ENCODE data around the gene RNF114. TPM values are rescaled to one million over a fixed set of nuclear protein-coding genes. Genes with fewer than 3 reads are reported as not detected.
"Not testable (repeated sequence)": the region's sequence is repeated elsewhere in the genome, so short reads cannot be mapped to it uniquely, and the experiment has no call there.

The RNF114 gene
- total RNA-seq, 1 experiment from 2014 or later = 72.3 TPM

DNA sequence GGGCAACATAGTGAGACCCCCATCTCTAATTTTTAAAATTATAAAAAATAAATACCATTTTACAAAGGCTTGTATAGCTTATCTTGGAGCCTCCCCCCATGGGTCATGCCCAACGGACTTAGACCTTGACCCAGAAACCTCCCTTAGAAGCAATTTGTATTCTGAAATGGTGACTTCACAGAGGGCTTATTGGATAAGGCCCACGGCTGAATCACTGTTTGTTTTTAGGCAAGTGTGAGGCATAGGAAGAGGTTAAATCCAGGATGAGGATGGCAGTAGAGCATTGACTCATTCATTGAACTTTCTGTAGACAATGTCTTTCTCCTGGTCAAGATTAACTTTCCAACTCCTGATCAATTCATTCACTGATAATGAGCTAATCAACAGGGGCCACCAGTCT is 40.3 kb downstream of the RNF114 start:
- H3K27me3 Mint-ChIP-seq (ENCODE audit: unreplicated experiment) = peaks cover 17% of the 10 kb centered on the region

DNA sequence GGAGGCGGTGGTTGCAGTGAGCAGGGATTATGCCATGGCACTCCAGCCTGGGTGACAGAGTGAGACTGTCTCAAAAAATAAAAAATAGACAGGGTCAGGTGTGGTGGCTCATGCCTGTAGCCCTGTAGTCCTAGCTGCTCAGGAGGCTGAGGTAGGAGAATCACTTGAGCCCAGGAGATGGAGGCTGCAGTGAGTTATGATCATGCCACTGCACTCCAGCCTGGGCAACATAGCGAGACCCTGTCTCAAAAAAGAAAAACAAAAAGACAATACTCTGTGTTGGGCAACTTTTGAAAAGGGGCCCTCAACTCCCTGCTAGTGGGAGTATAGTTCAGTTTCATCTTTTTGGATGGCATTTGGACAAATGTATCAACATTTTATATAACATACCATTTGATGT is 41.5 kb downstream of the RNF114 start:
- H3K4me3 Mint-ChIP-seq (ENCODE audit: low read depth, unreplicated experiment); H3K9me3 Mint-ChIP-seq (ENCODE audit: low read depth, unreplicated experiment); BruUV-seq (replicated peaks); H3K27ac Mint-ChIP-seq (ENCODE audit: unreplicated experiment); H3K36me3 Mint-ChIP-seq (ENCODE audit: insufficient read depth, unreplicated experiment); DNase-seq; intact Hi-C loops (cut with micrococcal nuclease; ENCODE audit: unreplicated experiment): not testable (repeated sequence)
- CTCF ChIA-PET = interaction anchor here (5.5 kb wide), 1 partner anchor 93 kb away, joined by 134 read pairs; no protein-coding TSS in a partner anchor
- peaks cover 29% of the 10 kb centered on the region for H3K27me3 Mint-ChIP-seq (ENCODE audit: unreplicated experiment)
- H3K4me1 Mint-ChIP-seq (ENCODE audit: low read depth, unreplicated experiment) = peaks cover 41% of the 10 kb centered on the region

More for the DNA sequence above, 40.3 kb downstream of the RNF114 start:
- Mint-ChIP-seq H3K4me3 (ENCODE audit: low read depth, unreplicated experiment) (no peak overlapping the region), H3K36me3 (ENCODE audit: insufficient read depth, unreplicated experiment) (no peaks in the 10 kb centered on the region), H3K27ac (ENCODE audit: unreplicated experiment) (no peak overlapping the region), H3K9me3 (ENCODE audit: low read depth, unreplicated experiment) (no peaks in the 10 kb centered on the region), H3K4me1 (ENCODE audit: low read depth, unreplicated experiment) (peaks cover 33% of the 10 kb centered on the region)
- no TSS peak for BruUV-seq (replicated peaks)
- CTCF ChIA-PET = interaction anchor here (0.6 to 2.0 kb wide), 4 partner anchors 10 to 642 kb away, joined by 3 to 12 read pairs (median 3); no protein-coding TSS in a partner anchor
- intact Hi-C loops (cut with micrococcal nuclease; ENCODE audit: unreplicated experiment) = no loop called here
- no peak for DNase-seq
- TF ChIP-seq, protein P1, sequence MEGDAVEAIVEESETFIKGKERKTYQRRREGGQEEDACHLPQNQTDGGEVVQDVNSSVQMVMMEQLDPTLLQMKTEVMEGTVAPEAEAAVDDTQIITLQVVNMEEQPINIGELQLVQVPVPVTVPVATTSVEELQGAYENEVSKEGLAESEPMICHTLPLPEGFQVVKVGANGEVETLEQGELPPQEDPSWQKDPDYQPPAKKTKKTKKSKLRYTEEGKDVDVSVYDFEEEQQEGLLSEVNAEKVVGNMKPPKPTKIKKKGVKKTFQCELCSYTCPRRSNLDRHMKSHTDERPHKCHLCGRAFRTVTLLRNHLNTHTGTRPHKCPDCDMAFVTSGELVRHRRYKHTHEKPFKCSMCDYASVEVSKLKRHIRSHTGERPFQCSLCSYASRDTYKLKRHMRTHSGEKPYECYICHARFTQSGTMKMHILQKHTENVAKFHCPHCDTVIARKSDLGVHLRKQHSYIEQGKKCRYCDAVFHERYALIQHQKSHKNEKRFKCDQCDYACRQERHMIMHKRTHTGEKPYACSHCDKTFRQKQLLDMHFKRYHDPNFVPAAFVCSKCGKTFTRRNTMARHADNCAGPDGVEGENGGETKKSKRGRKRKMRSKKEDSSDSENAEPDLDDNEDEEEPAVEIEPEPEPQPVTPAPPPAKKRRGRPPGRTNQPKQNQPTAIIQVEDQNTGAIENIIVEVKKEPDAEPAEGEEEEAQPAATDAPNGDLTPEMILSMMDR (IDR thresholded peaks at IDR 0.05; ENCODE audit: unreplicated experiment) = no peak

DNA sequence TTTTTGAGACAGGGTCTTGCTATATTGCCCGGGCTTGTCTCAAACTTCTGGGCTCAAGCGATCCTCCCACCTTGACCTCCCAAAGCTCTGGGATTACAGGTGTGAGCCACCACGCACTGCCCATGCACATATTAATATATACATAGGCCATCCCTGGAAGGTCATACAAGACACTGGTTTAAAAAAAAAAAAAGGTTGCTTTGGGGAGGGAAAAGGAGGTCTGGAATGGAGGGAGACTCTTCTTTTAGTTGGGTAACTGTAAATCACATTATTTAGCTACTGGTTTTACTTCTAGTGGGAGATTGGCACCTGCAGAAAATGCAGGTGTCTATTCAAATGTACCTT is 42.5 kb downstream of the RNF114 start:
- DNase-seq = no peak
- H3K4me3 Mint-ChIP-seq (ENCODE audit: low read depth, unreplicated experiment) = no peak overlapping the region
- no peaks in the 10 kb centered on the region for H3K9me3 Mint-ChIP-seq (ENCODE audit: low read depth, unreplicated experiment)
- no TSS peak for BruUV-seq (replicated peaks)
- TF ChIP-seq, protein P1 (IDR thresholded peaks at IDR 0.05; ENCODE audit: unreplicated experiment) = no peak
- H3K4me1 Mint-ChIP-seq (ENCODE audit: low read depth, unreplicated experiment) = peaks cover 41% of the 10 kb centered on the region
- peaks cover 16% of the 10 kb centered on the region for H3K36me3 Mint-ChIP-seq (ENCODE audit: insufficient read depth, unreplicated experiment)
- H3K27me3 Mint-ChIP-seq (ENCODE audit: unreplicated experiment) = peaks cover 29% of the 10 kb centered on the region
- CTCF ChIA-PET = interaction anchor here (0.7 to 5.5 kb wide), 18 partner anchors 9 to 723 kb away, joined by 3 to 134 read pairs (median 5); partner anchors contain the start of gene UBE2V1
- intact Hi-C loops (cut with micrococcal nuclease; ENCODE audit: unreplicated experiment) = loop anchor here (1.0 kb wide), 1 partner anchor 93 kb away; no protein-coding TSS in a partner anchor
- no peak overlapping the region for H3K27ac Mint-ChIP-seq (ENCODE audit: unreplicated experiment)

DNA sequence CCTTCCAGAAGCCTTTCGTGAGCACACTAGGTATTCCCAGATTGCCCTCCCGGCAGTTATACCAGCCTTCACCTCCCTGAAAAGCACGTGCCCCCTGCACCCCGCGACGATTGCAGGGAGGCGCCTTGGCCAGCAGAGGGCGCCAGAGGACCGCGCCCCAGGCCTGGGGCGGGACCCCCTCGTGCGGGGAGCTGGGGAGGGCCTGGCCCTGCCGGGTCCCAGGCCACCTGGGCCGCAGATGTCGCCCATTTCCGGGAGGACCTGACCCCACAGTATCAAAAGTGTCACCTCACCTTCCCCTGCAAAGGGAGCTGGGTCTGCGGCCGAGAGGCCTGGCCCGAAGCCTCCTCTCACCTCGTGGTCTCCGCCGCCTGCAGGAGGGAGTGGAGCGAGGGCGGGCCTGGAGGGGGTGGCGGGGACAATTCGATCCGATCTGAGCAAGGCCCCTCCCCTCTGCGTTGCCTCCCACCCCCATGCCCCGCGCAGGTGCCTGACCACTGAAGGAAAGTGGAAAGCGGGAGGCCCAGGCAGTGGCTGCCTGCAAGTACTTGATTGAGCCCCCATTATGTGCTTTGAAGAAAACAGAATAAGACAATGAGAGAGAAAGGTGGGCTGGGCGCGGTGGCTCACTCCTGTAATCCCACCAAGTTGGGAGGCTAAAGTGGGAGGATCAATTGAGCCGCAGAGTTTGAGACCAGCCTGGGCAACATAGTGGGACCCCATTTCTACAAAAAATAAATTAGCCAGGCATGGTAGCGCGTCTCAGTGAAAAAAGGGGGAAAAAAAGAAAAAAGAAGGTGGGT is 43.0 kb downstream of the RNF114 start:
- no TSS peak for BruUV-seq (replicated peaks)
- Mint-ChIP-seq H3K9me3 (ENCODE audit: low read depth, unreplicated experiment) (no peaks in the 10 kb centered on the region), H3K27me3 (ENCODE audit: unreplicated experiment) (peaks cover 29% of the 10 kb centered on the region), H3K36me3 (ENCODE audit: insufficient read depth, unreplicated experiment) (peaks cover 21% of the 10 kb centered on the region), H3K4me1 (ENCODE audit: low read depth, unreplicated experiment) (peaks cover 41% of the 10 kb centered on the region), H3K27ac (ENCODE audit: unreplicated experiment) (no peak overlapping the region), H3K4me3 (ENCODE audit: low read depth, unreplicated experiment) (no peak overlapping the region)
- intact Hi-C loops (cut with micrococcal nuclease; ENCODE audit: unreplicated experiment) = loop anchor here (1.0 kb wide), 1 partner anchor 92 kb away; no protein-coding TSS in a partner anchor
- CTCF ChIA-PET = interaction anchor here (0.6 to 5.5 kb wide), 28 partner anchors 9 to 722 kb away, joined by 3 to 134 read pairs (median 5); partner anchors contain the start of gene UBE2V1
- peak; percentile 84 for DNase-seq
- TF ChIP-seq, protein P1 (IDR thresholded peaks at IDR 0.05; ENCODE audit: unreplicated experiment) = peak; percentile 100

Measured in Calu3 (cell line).